Epidermal melanocyte (primary cell): ENCODE results near the gene KIAA0319L.

Source experiments
- DNase-seq: peaks from one replicate; pipeline ENCODE4 v3.0.0; 2011; ENCODE audit warnings: low spot score; ENCODE audit not compliant: insufficient read length

Gene KIAA0319L

DNA sequence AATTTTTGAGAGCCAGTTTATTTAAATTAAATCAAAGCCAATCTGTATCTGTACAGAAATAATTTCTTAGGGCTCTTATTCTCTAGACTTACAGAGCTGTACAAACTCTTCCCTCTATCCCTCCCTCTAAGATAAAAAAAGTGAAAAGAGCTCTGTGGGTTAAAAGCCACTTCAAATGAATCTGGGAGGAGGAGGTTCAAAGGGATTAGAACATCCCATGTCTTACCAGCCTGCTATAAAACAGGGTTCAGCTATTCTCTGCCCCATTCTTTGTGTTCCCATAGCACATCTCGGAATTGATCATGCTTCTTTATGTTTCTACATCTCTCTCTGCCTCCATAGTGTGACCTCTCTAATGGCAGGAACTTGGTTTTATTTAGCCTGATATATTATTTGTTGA, 19.4 kb downstream of the KIAA0319L start:
- DNase-seq = no peak

DNA sequence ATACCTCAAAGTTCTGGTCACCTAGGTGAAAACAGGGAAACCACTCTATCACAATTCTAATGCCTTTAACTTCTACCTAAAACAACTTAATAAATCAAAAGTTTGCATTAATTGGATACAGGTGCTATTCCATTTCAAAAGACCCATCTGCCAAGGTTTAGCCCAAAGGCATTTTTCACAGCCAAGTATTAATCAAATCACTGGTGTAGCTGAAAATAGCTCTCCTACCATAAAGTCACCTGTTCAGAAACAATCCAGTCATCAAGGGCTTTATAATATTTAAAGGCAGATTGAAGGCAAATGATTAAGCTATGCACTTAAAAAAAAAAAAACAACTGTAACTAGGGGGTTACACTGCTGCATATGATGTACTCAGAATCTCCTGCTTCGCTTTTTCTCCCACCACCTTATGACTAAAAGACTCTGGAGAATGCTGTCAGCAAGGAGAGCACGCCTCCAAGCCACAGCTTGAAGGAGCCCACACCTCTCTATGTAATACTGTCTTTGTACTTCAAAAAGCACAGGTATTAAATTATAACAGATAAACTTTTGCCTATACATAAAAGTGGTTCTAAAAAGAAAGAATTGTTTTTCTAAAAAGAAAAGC, 20.5 kb downstream of the KIAA0319L start:
- DNase-seq = no peak

DNA sequence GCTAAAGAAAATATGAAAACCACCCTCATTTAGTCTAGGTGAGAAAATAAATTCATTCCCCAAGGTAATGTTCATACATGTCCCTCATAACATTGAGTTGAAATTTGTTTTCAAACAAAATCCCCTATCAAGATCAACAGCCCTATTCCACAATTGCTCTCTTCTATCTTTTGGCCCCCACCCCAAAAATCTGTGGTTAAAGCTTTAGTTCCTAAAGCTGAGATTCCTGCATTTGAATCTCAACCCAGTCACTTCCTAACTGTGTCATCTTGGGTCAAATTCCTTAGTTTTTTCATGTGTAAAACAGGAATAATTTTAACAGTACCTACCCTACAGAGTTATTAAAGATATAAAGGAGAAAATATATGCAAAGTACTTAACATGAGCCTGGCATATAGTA, 22.0 kb downstream of the KIAA0319L start:
- DNase-seq = no peak

DNA sequence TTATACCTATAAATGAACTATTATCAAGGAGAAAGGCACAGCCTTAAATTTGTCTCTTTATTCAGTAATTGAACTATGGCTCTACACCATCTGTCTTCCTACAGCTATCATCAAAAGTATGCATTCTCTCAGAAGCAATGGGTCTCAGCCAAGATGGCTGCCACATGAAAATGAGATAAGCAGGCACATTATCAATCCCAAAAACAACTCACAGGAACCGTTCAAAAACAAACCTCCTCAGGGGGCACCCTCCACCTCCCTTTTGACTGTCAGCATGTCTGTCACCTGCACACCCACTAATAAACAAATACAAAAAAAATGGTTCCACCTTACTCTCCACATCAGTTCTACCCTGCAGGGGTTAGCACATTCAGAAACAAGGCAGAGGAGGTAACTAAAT, 23.6 kb downstream of the KIAA0319L start:
- no peak for DNase-seq

DNA sequence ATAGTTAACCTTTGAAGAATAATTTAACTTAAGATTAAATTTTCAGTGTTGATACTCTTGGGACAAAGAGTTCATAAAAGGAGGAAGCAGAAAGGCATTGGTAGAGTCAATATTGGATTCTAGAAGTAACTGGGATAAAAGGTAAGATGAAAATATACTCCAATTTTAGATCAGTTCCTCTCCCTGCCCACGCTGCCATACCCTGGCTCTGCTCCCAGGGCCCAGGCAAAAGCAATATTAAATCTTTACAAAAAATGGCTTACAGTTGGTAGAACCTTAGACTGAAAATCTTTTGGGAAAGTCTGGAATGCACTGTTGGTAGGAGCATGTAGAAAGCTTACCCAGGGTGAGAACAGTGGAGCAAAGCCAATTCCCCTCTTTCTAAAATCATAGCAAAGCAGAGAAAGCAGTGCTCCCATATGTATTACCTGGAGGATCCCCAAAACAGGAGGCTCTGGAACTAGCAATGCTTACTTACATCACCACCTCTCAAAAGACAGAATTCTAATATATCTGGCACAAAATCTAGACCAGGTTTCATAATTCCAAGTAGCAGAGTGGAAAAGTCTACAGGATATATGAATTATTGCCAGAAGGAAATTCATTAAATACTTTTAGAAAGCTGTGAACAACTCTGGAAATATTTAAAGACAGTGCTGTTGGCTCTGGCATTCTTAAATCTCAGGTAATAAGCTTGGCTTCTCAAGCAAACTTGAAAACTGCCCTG, 24.5 kb downstream of the KIAA0319L start:
- DNase-seq = no peak

DNA sequence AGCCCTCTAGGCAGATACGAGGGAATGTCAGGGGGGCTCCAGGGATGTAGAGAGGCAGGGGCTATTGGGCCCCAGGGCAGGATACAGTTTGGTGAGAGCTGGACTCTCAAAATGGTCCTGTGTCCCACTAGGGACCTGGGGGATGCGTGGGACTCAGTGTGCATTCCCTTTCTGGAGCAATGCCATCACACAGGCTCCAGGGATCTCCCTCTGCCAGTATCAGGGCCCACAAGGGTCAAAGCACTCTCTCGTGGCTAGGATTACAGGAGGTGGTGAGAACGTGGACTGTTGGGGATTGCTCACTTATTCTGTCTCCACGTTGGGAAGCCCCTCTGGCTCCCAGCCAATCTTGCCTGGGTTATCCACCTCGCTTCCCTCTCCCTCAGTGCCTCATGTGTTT, 25.8 kb downstream of the KIAA0319L start:
- no peak for DNase-seq

DNA sequence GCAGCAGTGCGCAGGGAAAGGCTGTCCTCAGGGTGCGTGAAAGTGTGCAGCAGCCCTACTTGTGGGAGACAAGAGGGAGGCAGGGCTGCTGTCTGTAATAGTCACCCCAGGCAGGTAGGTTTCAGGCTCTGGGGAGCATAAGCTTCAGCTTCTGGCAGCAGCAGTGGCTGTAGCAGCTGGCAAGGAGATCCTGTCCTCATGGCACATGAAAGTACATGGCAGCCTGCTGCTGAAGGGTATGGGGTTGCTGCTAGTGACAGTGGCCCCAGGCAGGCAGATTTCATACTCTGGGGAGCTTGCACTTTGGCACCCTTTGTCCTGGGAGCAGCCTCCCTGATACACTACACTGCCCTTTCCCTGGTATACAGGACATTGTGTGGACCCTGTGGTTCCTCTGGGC, 26.3 kb downstream of the KIAA0319L start:
- no peak for DNase-seq

DNA sequence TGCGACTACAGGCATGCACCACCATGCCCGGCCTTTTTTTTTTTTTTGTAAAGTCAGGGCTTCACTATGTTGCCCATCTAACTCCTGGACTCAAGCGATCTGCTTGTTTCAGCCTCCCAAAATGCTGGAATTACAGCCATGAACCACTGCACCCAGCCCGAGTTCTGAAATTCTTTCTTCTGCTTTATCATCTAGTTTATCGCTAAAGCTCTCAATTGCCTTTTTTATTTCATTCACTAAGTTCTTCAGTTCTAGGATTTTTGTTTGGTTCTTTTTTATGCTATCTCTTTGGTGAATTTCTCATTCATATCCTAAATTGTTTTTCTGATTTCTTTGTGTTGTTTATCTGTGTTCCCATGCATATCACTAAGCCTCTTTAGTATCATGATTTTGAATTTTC, 27.0 kb downstream of the KIAA0319L start:
- no peak for DNase-seq

DNA sequence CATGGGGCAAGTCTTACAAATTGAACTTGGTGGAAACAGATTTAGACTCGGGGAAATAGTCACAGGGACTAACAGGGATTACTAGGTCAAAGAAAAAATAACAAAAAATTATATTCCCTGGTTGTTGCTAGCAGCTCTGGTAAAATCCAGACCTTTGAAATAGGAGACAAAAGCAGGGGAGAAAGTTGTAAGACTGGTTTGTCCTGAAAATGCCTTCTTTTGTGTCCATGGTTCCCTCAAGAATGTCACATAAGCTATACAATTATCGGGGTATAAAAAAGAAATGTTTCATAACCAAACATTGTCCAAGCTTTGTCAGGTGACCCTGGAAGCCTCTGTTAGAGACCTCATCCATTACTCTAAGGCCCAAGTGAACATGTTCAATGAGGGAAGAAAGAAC, 33.1 kb downstream of the KIAA0319L start:
- no peak for DNase-seq

DNA sequence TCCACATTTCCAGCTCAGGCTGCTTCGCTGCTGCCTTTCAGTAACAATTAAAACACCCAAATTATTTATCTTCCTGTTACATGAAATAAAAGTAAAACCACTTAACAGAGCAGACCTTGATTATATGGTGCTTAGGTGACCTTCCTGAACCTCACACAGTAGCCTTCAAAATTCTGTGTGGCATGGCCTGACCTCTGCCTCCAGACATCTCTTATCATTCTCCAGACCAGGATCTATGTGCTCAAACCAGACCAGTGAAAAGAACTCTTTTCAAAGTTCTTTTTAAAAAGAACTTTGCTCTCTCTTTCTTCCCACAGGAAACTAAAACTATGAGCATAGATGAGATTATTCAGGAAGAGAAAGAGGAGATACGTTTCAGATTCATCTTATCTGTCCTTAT, 37.8 kb downstream of the KIAA0319L start:
- no peak for DNase-seq

DNA sequence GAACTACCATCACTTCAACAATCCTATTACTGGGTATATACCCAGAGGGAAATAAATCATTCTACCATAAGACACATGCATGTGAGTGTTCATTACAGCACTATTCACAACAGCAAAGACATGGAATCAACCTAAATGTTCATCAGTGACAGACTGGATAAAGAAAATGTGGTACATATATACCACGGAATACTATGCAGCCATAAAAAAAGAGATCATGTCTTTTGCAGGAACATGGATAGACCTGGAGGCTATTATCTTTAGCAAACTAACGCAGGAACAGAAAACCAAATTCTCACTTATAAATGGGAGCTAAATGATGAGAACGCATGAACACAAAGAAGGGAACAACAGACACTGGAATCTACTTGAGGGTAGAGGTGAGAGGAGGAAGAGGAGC, 39.0 kb downstream of the KIAA0319L start:
- DNase-seq = no peak

DNA sequence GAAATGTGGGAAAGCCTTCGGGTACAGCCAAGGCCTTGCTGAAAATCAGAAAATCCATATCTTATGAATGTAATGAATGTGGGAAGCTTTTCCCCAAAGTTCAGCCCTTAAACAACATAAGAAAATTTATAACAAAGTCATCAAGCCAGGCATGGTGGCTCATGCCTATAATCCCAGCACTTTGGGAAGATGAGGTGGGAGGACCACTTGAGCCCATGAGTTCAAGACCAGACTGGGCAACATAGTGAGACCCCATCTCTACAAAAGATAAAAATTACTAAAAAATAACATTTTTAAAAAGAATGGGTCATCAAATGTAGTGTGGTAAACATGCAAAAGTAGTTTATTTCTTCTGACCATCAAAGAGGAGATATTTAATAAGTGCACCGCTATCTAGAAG, 45.9 kb downstream of the KIAA0319L start:
- DNase-seq = no peak

DNA sequence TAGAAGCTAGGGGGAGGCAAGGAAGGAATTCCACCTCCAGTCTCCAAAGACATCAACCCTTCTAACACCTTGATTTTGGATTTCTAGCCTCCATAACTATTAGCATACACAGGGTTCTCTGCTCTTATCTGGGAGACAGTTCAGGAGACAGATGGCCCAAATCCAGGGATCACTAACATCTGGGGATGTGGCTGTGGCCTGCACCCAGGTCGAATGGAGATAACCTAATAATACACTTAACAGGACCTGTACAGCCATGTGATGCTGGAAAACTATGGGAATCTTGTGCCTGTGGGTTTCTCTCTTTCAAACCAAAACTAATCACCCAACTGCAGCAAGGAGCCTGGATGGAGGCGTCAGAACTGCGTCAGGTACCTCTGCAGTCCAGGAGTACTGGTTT, 47.6 kb downstream of the KIAA0319L start:
- no peak for DNase-seq

DNA sequence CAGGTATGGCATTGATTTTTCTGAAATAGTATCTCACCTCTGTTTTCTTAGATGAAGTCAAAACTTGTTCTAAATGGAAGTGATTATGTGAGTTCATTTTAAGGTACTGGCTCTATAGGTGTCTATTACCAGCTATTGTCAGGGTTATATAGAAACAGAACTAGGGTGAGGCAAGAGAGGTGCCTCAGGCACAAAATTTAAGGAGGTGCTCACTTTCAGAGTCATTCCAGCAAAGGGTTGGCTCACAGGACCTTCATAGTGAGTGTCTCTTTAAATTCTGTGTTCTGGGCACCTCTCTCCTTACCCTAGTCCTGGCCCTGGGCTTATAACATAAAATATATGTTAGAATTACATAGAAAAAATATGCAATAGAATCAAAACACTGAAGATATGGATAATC, 49.3 kb downstream of the KIAA0319L start:
- DNase-seq = no peak

DNA sequence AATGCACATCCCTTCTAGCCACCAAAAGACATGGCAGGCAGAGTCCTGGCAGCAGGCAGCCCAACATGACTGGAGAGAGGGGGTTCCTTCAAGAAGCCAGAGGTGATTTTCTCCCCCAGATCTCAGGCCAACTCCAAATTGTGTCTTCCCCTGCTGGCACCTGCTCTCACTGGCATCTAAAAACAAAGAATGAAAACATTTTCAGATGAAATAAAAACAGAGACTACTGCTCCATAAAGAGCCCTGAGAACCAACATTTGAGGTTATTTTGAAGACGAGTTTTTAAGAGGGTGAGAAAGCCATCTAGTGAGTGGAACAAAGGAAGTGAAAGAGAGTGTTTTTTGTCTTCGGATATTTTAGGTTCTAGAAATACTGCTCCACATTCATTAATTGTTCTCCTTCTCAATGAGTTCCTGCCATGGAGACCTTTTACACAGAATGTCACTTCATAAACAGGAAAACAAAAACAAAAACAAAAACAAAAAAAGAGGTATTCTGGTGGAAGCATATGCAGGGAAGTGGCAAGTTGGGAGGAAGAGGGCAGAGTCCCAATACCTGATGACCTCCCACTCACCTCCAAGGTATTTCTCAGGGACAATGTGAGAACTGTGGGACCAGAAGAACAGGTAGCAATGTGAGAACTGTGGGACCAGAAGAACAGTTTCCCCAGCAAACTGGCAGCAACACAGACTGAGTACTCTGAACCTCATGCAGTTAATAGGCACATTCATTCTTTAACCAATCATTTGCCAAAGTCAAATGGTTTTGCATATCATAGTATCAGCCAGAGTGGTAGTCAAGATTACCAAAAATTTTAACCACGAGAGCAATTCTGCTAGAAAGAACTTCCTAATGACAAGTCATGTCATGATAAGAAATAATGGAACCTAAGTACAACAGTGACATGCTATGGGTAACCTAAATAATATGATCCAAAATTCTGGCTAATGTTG, 50.0 kb downstream of the KIAA0319L start:
- DNase-seq = no peak

DNA sequence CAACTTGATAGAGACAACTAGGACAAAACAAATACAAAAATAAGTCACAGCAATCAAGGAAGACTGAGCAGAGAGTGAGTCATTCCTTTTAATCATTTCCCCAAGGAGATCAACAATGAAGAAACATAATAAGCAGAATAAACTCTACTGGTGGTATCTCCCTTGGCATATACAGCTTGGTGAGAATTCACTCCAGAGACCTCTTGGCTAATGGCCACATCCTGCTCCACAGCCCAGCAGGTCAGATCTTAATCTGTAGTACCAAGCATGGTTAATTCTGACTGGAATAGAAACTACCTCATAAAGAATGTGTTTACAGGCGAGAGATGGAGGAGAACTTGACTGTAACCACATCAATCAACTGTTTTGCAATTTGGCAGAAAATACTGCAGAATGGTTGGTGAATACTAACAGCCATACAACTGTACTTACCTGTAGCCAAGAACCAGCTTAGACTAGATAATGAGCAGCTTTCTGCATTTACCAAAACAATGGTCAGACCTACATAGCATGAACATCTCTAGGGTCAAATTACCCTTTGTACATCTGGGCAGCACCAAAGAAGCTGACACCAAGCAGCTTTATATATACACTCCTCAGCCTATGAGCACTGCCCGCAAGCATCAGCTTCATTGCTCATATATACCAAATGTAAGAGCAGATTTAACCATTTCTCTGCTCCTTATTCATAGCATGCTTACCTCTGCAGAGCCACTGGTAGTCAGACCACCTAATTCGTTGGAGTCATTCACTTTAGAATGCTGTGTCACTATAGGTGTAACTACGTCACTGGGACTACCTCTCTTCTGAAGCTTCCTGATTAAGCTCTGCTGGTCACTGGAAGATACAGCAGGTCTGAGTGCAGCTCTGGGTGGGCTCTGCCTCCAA, 51.0 kb downstream of the KIAA0319L start:
- DNase-seq = peak; percentile 45

DNA sequence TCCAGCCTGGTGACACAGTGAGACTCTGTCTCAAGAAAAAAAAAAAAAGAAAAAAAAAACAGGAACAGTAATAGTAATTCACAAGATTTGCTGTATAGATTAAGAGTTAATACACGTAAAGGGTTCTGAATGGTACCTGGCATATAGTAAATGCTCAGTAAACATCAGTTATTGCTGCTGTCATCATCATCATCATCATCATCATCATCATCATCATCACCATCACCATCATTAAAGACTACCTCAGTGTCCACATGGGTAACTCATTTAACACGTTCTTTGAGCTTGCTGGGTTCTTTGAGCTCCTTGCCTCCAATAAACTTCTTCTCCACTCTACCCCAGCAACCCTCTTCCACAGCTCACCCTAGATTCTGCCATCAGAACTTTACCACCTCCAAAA, 55.0 kb downstream of the KIAA0319L start:
- no peak for DNase-seq

DNA sequence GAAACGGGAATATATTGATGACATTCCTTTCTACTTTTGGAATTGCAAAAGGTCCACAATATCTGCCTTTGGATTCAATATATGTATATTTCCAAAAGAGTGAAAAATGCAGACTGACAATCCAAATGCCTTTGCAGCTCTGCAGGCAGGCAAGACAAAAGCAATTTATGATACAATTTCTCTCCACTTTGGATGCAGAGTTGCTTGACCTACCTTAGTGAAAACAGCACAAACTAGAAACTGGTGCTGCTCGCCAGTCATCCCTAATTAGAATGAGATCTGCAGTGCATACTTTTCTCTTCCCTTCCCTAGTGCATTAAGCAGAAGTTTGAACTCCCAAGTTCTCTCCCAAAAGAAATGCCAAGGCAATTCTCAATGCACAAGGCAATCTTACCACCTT, 56.8 kb downstream of the KIAA0319L start:
- no peak for DNase-seq

DNA sequence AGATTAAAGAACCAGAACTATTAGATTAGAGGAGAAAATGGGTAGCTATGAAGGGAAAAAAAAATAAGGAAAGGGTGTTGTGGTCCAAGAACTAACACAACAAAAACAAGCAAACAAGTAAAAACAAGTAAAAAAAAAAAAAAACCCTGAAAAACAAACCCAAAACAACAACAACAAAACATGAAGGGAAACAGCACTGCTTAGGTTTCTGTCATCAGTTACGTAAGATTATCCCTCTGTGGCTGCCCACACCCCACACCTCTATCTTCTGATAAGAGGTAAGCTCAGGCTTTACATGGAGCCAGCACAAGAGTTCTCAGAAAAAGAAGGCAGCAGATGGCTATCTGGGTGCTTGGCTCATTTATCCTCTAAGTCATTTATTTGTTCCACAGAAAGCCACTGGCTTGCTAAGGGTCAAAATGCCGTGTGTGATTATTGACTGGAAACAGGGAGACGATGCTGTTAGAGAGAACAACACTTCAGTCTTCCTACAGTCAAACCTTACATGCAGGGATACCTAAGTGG, 57.5 kb downstream of the KIAA0319L start:
- no peak for DNase-seq

DNA sequence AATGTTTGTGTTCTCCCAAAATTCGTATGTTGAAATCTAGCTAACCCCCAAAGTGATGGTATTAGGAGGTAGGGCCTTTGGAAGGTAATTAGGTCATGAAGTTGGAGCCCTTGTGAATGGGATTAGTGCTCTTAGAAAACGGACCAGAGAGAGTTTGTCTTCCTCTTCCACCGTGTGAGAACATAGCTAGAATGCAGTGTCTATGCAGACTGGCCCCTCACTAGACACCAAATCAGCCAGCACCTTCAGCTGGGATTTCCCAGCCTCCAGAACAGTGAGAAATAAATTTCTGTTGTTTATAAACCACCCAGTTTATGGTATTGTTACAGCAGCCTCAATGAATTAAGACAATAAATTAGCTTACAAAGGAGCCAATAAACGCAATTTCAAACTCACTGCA, 58.0 kb downstream of the KIAA0319L start:
- DNase-seq = no peak

DNA sequence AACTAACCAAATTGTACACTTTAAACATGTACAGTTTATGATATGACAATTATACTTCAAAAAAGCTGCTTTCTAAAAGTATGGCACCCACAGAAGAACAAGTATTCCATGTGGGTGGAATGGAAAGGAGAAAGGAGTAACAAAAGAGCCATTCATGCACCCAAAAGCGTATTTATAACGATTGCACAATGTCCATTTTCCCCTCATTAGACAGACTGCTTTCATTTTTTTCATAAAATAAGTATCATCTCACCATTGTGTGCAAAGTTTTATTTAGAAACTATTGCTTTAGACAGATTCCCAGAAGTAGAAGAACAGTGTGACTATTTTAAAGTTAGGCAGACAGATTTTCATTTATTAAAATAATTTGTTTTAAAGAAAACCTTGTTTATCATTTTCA, 59.6 kb downstream of the KIAA0319L start:
- DNase-seq = no peak
